OCI-M1 (cell line): ENCODE results near the gene ADGRF4.

Experiments used
- DNase-seq: peaks from one replicate; lab custom pipeline; 2025; lab: John Stamatoyannopoulos, UW

Gene ADGRF4, protein sequence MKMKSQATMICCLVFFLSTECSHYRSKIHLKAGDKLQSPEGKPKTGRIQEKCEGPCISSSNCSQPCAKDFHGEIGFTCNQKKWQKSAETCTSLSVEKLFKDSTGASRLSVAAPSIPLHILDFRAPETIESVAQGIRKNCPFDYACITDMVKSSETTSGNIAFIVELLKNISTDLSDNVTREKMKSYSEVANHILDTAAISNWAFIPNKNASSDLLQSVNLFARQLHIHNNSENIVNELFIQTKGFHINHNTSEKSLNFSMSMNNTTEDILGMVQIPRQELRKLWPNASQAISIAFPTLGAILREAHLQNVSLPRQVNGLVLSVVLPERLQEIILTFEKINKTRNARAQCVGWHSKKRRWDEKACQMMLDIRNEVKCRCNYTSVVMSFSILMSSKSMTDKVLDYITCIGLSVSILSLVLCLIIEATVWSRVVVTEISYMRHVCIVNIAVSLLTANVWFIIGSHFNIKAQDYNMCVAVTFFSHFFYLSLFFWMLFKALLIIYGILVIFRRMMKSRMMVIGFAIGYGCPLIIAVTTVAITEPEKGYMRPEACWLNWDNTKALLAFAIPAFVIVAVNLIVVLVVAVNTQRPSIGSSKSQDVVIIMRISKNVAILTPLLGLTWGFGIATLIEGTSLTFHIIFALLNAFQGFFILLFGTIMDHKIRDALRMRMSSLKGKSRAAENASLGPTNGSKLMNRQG

DNA sequence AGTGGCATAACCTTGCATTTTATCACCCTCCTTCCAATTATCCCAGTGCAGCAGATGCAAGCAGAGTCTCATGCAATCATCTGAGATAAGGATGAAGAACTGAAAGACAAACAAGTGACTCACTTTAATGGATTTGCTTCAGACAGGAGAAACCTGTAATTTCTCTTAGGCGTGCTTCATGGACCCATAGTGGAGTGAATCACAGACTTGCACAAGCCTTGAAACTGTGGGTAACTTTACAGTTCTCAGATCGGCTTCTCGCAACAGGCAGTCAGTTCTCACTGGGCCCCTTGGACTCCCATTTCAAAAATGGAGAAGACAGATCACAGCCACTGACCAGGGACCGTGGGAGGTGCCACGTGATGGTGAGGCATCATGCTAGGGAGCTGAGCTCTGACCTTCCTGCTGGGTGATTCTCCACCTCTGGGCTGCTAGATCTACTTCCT is at the start of gene ADGRF4:
TSS of gene ADGRF4 (plus strand) at position 239 of the 446 bp plus-strand sequence. CDS start 8,666 bp downstream, outside the sequence.
- peak; percentile 42 for DNase-seq

DNA sequence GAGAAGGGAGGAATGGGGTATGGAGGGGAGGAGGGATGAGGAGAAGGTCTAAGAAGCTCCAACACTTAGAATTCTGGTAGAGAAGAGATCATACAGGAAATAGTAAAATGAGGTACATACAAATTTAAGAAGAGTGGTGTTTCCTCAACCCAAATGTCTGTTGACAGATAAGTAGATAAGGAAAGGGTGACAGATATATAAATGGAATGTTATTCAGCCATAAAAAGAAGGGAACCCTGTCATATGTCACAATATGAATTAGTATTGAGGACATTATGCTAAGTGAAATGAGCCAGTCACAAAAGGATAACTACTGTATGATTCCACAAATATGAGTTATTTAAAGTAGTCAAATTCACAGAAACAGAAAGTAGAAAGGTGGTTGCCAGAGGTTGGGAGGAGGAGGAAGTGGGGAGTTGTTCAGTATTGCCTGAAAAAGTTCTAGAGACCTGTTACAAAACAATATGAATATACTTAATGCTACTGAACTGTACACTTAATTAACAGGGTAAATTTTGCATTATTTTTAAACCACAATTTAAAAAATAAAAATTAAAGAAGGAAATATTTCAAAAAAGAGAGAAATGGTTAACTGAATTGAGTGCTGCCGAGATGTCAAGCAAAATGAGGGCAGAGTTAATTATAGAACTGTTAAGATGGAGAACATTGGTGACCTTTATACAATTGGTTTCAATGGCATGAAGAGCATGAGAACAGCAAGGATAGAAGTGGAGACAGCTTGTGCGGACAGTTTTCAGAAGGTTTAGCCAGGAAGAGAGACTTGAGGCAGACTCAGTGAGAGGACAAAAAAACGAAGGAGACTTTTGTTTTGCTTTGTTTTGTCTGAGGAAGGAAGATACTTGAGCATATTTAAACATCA is 47.6 kb upstream of the ADGRF4 start:
- DNase-seq: peak; percentile 32

DNA sequence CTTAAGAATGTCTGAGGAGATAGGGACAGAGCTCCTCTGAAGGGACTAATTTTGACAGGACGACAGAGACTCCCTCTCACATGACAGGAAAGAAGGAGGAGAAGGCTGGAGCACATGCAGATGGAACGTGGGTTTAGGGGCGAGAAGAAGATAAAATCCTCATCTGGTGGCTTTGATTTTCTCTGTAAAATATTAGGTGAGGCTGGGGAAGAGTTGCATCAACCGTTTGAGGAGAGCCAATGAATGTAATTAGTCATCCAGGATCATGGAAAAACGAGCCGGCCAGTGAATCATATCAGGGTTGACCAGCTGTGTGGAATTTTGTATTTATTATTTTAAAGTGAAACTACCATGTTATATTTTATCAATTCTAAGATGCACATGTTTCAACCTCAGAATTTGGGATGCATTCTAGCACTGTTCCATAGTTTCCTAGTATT is 46.9 kb upstream of the ADGRF4 start:
- no peak for DNase-seq

DNA sequence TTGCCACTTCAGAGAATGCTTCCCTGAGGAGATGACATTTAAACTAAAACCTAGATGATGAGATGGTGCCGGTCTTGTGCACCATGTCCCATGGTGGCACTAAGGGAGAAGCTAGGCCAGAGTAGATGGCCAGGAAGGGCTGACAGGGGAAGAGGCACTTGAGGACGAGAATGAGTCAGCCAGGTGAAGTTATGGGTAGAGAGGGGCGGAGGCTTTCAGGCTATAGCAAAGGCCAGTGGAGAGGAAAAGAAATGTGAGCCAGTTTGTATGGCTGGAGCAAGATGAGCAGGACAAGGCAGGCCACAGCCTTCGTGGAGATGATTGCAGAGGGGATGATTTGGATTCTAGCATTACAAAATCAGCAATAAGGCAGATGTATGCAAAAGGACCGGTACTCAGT is 44.7 kb upstream of the ADGRF4 start:
- no peak for DNase-seq

DNA sequence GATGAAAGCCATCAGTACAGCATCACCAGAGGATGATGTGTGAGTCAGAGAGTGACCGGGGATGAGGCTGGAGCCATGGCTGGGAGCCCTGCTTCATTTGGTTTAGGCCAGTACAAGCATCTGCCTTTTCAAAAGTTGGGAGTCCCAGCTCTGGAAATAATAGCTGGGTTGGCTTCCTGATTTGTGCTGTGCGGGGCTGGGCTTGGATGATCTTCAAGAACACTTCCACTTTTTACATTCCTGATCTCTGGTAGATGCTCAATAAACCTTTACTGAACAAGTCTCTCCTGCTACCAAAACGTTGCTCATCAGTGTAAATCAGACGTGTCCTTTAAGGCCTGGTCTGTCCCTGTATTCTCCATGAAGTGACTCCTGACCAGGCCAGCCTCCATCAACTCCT is 44.1 kb upstream of the ADGRF4 start:
- DNase-seq: no peak

DNA sequence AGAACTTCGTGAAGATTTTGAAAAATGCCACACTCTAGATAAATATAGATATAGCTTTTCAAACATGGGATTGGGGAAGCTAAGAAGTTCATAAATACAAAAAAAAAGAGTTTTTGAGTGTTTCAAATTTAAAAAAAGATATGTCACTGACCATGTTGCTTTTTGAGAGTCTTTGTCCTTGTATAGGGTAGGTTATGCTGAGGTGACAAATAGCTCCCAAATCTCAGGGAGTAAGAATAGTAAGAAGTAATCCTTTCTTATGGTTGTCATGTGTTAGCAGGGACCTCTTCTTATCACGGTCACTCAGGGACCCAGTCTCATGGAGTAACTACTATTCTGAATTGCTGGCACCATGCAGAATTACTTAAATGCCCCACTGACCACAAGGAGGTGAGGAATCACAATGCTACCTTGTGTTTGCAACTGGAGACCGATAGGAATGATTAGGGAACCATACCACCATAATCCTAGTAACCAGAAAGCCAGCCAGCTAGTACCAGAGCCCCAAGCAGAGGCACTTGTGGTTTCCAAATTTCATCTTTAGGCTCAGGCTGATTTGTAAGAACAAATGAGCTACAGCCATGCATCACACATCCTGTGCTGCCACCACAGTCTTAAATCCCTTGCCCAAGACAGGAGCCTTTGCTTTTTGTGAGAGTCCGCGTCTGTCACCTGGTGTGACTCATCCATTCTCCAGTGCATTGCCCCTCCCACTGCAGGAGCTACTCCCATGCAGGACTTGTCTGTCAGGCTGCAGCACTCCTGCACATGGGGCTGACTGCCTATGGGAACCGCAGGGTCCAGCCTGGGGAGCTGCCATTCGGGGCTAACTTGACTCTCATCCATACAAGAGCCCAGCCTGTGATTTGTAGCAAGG is 42.4 kb upstream of the ADGRF4 start:
- DNase-seq: peak; percentile 54

DNA sequence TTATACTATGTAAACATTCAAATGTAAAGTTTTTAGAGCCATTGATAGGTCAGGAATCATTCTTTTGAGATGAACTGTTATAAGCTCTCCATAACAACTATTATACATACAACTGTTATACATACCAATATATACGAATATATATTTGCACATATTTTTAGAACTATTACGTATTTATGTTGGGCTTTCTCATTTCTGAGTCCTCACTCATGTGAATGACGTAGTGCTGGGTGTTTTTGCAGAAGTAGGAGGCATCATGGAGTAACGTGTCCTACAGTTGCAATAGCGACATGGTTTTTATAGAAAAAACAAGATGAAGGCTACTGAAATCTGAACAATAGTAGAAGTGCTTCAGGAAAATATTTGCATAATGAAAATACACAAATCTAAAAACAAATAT is 36.4 kb upstream of the ADGRF4 start:
- DNase-seq: no peak

DNA sequence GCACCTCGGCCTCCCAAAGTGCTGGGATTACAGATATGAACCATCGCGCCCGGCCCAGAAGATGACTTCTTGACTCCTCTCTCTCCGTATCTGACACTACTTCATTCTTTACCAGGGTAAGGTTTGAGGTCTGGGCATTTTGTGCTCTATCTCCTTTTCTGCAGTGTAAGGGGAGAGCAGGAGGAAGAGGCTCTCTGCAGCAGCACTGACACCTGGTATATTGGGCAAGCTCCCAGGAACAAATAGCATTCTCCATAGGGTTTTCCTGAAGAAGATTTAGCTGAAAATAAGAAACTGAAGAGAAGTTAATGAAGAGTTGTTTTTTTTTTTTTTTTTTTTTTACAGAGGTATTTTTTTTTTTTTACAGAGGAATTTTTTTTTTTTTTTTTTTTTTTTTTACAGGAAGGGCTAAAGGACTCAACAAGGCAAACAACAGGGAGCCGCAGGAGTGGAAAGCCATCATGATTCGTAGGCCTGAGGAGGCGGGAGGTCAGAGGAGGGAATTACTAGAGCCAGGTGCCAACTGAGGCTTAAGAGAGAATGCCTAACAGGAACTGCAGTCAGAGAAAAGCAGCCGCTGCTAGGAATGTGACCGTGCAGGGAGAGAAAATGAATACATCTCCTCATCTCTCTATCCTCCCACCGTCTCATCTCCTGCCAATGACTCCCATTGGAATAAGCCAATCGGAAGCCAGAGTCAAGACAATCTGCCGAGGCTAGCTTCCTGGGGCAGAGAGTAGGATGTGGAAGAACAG is 34.7 kb upstream of the ADGRF4 start:
- no peak for DNase-seq

DNA sequence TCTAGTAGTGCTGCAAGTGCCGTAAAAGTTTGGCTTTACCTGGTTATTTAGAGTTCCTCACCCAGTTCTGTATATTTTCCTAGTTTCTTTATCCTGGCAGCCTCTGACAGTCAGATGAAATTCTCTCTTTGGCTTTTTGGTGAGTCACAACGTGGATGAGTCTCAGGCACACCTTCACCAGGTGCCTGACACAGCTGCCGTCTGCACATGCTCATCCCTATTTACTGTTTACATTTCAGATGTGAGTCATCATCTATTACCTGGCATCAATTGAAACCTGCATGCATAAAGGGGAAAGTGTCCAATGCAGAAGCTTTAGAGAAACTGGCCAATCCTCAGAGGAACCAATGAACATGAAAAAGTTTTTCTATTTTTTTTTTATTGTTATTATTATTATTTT is 33.3 kb upstream of the ADGRF4 start:
- no peak for DNase-seq

DNA sequence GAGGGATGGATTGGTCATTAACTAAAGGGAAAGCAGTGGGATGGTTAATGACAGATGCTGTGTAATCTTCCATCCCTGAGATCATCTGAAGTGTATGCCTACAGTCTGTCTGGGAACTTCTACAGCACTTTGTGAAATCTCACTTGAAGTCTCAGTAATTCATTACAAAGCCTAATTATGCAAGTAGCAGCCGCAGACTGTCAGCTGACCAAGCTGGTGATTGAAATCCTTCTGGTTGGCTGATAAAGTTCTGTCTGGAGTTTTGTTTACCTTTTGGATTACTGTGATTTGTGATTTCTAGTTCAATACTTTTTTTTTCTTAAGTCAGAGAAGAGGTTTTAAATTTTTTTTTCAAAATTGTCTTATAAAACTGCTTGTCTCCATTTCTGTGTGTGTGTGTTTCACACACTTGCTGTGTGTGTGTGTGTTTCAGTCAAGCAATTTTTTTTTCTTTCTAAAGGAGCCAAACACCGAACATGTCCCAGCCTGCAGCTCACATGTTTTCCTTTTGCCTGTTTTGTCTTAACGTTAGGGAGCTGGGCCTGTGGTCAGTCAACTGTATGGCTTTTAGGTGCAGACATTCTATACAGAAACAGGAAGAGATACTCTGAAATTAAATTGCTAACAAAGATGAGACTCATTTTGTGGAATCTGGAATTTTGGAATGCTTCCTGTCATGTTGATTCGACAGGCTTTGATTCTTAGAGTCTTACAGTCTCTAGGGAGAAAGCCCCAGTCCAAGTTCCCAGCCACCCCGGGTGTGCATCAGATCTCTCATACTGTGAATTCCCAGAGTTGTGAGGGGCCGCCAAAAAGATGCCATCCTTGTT is 28.5 kb upstream of the ADGRF4 start:
- peak; percentile 42 for DNase-seq

DNA sequence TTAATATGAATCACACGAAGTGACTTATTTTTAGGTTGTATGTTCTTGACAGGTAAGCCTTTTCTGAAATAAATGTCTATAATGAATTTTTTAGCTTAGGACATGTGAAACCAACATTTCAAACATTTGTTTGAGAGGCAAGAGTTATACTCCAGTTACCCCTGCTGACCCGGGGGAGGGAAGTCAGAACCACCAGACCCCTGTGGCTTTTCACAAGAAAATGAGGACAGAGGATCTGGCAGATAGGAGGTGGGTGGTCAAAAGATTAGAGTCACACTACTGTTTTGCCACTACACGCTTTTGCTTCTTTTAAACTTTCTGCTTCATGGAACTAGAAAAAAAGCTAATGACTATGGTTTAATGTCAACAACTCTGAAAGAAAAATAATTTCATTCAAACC is 27.5 kb upstream of the ADGRF4 start:
- peak; percentile 65 for DNase-seq

DNA sequence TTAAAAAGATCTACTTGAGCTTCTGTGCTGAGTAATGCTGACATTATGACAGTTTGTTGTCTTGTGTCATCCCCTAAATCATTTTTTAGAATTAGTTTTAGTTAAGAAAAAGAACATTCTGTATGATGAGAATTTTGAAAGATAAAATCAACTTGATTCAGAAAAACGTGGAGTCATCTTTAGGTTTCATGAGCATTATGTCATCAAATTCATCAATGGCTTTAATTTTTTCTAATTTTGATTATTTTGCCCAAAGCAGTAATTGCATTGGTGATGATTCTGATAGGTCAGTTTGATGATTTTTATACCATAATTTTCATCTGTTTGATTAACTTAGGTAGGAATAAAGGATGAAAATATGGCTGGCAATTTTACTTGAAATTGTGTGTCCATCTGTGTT is 26.6 kb upstream of the ADGRF4 start:
- DNase-seq: no peak

DNA sequence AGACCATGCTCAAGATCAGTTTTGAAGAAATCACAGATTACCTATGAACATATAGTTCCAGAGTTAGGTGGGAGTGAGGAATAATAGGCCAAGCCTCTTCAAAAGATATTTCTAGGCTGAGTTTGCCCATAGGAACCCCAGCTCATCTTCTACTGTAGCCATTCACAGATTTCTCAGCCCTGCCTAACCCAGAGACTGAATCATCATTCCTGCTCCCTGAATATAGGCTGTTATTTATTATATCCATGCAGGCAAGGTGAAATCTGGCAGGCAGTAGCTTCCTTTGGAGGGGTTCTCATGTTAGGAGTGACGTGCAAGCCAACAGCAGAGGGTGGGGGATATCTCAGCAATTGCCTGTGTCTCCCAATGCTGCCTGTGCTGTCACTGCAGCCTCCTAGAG is 25.6 kb upstream of the ADGRF4 start:
- no peak for DNase-seq

DNA sequence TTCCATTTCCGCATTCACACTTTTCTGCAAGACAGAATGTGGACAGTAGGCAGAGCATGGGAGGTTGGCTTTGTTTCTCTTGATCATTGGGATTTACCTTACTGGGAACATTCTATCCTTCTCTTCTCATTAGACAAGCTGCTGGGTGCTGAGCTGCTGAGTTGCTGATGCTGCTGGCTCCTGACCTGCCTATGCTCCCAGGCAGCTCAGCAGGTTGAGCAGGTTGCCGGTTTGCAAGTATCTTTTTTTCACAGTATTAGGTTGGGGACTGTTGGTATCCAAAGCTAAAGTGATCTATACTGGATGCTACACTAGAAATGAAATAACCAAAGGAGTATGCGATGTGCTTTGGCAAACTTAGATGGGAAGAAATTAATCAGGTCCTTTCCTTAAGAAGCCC is 23.7 kb upstream of the ADGRF4 start:
- no peak for DNase-seq

DNA sequence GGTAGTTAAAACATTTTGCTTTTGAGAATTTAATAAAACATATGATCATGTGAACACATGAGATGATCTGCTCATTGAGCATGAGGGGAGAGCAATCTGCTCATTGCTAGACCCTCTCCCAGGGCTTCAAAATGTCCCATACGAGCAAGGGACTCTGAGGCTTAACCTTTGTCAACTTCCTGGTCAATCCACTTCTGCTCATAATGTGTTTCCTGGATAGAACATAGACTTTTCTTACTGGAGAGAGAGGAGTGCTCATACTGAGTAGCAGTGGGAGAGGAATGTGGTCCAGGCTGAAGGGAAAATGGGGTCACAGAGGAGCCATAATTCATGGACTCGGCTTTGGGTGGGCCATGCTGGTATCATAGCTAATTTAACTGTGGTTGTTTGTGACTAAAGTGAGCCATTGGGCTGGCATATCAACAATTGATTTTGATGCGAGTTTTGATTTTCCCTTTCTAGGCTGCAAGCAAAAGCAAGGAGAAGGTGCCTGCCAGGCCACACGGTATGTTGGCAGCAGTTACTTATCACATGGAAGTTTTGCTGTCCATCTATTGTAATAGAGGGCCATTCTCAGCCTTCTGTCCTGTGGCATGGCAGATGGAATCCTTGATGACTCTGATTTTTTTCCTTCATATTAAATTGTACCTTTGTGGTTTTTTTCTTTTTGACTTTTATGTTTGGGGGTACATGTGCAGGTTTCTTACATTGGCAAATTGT is 20.8 kb upstream of the ADGRF4 start:
- DNase-seq: no peak

DNA sequence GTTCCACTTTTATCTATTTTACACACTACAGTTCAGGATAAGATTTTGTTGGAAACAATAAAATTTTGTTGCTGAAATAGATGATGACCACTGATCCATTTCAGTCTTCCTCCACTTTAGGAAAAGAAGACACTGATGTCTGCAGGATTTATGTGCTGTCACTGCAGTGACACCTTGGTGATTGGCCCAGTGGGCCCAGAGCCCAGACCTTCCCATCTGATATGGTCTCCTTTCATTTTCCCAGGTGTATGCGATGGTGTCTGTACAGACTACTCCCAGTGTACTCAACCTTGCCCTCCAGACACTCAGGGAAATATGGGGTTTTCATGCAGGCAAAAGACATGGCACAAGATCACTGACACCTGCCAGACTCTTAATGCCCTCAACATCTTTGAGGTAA is 19.6 kb upstream of the ADGRF4 start:
- no peak for DNase-seq

DNA sequence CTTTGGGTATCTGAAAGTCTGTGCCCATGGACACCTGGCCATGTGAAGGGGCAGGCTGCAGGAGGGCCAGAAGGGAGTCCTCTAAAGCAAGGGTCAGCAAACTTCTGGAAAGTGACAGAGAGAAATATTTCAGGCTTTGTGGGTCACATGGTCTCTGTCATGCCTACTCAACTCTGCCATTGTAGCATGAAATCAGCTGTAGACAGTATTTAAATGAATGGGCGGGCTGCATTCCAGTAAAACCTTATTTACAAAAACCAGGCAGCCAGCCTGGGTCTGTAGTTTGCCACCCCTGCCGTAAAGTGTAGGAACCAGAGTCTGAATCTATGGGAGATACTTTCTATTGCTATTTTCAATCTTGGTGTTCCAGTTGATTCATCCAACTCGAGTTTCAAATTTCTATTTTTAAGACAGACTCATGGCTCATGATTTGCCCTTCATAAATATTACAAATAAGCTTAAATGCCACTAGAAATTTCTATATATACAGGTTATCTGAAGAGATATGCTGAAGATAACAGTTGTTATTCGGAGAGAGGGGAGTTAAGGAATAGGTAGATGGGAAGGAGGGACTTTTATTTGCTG is 19.0 kb upstream of the ADGRF4 start:
- no peak for DNase-seq

DNA sequence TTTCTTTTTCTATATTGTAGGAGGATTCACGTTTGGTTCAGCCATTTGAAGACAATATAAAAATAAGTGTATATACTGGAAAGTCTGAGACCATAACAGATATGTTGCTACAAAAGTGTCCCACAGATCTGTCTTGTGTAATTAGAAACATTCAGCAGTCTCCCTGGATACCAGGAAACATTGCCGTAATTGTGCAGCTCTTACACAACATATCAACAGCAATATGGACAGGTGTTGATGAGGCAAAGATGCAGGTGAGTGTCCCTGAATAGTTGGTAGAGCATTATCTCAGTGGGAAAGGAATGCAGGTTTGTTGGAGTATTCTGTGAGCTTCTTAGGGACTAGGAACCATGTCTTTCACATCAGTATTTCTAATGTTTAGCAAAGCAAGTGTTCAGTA is 18.3 kb upstream of the ADGRF4 start:
- DNase-seq: no peak

DNA sequence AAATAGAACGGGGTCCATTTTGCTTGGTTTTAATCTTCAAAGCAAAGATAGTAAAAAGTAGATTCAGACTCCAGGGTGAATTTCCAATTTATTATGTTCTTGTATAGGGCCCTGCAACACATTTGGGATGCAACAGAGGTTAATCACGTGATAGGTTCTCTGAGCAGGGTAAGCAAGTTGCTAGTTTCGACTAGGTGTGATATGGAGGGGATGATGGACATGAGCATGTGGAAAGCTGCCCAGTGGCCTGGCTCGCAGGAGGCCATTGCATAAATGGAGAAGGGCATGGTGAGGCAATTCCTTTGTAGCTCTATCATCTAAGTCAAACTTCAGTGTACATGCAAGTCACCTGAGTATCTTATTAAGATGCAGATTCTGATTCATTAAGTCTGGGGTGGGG is 17.7 kb upstream of the ADGRF4 start:
- no peak for DNase-seq
